GM19372 (cell line): ENCODE measurements around the gene BEST3.

Experiments
- ATAC-seq: cut with Tn5 transposase; IDR thresholded peaks from one replicate; pipeline ENCODE4 v1.9.1; 2021; ENCODE audit warnings: mild to moderate bottlenecking, low read depth, moderate library complexity; ENCODE audit not compliant: unreplicated experiment

BEST3 gene

DNA sequence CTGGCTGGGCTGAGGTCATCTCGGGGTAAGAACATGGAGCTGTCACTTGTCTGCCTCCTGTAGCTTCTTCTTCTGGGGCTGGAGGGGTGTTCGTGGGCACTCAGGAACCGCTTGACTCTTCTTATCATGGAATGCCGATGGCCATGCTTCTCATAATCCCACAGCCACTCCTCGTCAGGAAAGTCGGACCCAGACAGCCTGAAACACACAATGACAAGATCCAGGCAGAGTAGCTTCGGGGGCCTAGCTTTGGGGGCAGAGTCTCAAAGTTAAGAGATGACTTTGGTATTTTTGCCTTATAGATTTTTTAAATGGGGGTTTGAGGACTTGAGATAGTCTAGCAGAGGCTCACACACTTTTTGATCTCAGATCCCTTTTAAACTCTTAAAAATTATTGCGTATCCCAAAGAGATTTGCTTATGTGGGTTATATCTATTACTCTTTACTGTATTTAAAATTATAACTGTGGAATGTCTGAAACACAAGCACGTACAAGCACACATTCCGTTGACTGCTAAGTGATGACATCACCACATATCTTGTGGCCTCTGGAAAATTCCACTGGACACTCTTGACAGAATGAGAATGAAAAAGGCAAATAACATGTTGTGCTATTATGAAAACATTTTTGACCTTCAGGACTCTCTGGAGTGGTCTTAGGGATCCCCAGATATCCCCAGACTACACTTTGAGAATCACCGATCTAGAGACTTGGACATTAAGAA, 43.3 kb downstream of the BEST3 start:
- no peak for ATAC-seq

DNA sequence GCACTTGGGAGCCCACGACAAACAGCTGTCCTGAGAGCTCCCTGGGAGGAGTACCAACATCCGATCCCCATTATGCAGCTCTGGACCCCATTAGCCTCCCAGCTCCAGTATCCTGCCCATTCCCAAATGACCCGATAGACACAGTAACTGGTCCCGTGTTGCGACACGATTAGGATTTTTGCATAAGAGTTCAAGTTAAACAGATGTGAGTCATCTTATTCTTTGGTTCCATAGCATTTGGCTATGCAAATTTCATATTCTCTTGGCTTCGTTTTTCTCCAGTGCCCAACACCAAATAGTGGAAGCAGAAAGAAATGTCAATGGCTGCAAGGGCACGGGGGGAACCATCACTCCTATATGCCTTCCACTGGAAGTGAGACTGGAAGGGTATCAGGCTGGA, 45.4 kb downstream of the BEST3 start:
- ATAC-seq = no peak

DNA sequence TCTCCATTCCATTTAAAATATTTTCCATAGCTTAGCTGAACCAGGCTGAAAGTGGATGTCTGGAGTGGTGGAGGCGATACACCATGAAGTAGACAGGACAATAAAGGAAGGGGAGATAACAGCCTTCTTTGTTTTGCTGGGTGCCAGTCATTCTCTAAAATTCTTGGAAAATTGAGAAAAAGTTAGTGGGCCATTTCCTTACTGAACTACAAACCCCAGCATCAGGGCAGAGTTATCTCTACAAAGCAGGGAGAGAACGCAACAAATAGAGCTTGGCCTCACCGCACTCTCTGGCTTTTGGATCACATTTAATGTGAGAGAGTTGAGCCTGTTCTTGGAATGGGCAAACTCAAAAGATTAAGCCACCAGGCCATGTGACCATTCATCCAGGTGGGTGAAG, 47.2 kb downstream of the BEST3 start:
- no peak for ATAC-seq

DNA sequence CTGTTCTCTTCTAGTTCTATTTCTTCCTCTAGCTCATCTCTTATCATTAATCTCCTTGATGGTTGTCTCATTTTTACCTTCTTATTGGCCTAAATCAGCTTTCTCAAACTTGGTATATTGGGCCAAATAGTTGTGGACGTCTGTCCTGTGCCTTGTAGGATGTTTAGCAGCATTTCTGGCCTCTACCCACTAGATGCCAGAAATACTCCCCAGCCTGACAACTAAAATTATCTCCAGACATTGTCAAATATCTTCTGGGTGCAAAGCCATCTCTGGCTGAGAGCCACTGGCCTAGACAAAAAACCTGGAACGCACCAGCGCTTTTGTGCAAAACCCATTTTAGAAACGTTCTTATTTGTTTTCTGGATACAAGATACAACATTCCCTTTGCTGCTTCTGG, 49.6 kb downstream of the BEST3 start:
- ATAC-seq = no peak

DNA sequence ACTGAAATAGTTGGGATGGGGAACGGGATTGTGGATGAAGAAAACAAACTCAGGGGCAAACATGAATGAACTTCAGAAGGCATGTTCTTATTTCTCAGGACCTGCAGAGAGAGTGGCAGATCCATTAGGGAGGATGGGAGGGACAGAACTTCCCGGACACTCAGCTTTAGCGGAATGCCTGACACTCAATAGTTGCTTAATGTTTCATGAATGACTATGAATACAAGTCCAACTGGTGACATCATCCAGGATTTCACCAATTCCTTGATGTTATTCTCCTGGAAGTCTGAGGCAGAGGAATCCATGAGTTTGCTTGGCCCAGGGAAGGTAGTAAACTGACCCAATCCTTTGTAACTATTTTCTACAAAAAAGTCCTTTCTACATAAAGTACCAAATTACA, 50.6 kb downstream of the BEST3 start:
- no peak for ATAC-seq

DNA sequence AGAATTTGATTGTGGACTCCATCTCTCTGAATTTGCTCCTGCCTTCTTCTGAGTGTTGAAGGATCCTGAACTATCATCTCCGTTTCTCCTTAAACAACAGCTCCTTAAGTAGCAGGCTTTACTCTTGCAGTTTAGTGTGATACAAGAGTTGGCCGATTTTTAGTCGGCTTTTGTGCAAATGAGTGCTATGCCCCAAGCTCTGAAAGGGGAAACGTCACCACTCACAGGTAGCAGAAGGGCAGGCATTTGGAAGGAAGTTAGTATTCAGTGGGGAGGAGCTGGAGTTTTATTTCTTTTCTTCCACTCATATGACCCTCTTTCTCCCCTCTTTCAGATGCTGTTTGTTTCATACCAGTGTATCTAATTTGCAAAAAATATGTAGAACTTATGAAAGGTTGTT, 51.9 kb downstream of the BEST3 start:
- no peak for ATAC-seq

DNA sequence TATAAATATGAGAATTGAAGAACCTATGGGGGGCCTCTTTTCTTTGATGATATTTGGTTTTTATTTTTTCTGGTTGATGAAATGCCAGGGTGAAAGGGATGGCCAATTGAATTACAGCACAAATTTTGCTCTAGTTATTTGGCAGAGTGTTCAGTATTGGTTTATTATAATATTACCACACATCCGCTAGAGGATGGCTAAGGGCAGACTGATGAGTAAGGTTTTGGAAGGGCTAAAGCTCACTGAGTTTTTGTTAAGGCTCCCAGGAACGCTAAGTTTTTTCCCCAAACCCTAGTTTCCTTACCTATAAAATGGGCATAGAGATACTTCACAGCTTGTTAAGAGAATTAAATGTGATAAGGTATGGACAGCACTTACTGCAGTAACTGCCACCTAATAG, 54.1 kb downstream of the BEST3 start:
- ATAC-seq = no peak

DNA sequence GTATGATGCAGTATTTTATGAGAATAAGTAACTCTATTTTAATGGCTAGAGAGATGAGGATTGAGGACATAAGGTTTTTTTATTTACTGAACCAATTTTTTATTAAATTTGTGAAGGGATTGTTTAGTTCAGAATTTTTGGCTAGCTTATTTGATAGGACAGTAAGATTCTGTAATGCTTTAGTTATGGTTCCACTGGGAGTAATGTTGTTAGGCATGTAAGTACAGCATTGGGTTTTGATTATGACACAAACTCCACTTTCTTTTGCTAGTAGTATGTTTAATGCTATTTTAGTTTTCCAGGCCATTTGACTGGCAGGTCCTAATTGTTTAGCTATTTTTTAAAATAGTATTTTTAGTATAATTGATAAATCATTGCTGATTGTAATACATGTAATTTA, 54.6 kb downstream of the BEST3 start:
- ATAC-seq = no peak

DNA sequence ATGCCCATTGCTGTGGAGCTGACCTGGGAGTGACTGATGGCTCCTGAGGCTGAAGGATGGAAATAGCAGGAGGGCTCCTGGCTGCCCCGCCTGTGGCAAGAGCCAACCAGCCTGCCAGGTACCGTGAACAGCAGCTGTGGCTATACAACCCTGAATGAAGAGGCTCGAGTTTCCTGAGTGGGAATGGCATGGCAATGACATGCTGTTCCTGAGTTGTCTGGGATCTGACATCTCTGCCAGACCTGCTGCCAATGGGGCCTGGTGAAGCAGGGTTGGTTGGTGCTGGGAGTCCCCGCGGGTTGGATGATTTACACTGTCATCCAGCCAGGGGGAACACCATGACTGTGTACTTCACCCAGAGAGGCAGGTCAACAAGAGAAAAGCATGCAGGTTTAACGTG, 56.6 kb downstream of the BEST3 start:
- ATAC-seq = no peak

DNA sequence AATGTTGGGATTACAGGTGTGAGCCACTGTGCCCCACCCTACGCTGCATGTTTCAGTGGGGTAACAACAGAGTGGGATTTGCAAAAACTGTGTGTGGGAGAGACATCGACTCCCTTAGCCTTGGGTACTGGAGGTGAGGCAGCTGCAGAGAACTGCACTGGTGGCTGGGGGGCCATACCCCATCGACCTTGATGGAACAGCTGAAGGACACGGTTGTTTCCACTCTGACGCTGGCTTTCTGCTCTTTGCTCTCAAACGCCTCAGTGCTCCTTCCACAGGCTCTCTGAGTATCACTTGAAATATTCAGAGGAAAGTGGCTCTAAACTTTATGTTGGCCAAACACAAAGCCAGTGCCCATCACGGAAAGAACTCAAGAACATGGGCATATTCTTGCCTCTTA, 57.6 kb downstream of the BEST3 start:
- no peak for ATAC-seq

DNA sequence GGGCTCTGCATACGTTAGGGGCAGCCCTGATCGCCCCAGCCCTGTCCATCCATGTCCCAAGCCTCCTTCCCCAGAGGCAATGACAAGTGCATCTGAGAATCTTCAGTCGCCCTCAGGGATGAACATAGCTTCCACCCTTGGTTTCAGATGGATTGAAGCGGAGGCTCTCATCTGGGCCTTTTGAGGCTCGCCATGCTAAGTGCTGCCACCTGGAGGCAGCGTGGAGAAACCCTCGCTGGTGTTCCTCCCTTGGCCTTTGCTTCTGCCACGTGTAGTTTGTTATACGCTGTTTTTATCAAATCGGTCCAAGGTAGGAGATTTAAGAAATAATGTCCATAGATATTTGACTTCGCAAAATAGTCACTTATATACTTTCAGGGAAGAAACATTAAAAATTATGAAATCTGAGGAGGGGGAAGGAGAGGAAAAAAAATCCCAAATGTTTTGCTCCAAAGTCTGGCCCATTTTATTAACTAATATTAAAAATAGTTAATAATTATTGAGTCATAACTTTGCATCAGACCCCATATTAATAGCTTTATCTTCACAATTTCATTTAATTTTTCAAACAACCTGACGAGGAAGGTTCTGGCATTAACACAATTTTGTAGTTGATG, 59.6 kb downstream of the BEST3 start:
- peak; percentile 97 for ATAC-seq

DNA sequence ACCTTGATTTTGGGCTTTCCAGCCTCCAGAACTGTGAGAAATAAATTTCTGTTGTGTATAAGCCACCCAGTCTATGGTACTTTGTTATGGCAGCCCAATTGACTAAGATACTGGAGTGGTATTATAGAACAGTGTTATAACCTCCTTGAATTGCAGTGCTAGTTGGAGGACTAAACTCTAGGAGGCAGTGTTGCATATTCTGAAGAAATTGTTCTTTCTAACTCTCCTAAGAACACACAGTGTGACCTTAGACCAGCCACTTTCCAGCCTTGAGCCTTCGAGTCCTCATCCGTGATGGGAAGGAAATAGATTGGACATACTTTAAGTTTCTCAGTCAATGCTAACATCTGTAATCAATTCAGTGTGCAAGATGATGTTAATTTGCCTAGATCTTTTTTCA, 66.0 kb downstream of the BEST3 start:
- no peak for ATAC-seq

DNA sequence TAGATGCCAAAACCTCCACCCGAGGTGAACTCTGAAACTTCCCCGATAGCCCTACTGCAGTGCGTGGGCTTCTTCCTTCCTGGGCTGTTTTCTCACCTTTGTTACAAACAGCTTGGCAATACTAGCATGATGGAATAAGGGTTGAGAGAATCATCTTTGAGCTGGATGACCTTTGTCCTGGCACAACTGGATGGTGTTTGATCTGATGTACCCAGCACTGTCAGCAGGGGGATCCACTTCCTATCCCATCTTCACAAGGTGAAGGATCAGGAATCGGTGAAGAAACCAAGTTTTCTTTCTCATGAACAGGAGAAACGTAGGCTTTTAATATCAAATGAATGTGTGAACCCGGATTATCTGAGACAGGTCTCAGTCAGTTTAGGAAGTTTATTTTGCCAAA, 68.9 kb downstream of the BEST3 start:
- no peak for ATAC-seq

DNA sequence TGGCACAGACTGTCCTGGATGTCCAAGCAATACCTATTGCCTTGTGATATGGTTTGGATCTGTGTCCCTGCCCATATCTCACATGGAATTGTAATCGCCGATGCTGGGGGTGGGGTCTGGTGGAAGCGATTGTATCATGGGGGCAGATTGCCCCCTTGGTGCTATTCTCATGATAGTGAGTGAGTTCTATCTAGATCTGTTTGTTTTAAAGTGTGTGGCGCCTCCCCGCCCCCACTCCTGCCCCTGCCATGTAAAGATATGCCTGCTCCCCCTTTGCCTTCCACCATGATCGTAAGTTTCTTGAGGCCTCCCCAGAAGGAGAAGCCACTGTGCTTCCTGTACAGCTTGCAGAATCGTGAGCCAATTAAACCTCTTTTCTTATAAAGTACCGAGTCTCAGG, 71.6 kb downstream of the BEST3 start:
- ATAC-seq = no peak

DNA sequence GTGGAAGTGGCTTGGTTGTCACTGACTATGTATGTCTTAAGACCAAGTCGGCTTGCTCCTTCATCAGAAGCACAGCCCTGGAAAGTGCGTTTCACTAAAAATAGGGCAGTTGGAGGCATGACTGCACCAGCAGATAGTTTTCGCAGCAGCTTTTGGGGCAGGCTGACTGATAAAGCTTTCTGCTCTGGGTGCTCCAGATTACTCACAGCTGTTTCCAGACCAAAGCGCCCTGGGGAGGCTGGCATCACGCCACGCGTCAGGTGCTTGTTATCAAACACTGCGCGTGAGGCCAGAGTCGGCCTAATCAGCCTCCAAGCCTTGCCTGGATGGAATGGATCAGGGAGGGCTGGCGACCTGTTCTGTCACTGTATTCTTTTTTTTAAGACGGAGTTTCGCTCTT, 75.1 kb downstream of the BEST3 start:
- no peak for ATAC-seq

DNA sequence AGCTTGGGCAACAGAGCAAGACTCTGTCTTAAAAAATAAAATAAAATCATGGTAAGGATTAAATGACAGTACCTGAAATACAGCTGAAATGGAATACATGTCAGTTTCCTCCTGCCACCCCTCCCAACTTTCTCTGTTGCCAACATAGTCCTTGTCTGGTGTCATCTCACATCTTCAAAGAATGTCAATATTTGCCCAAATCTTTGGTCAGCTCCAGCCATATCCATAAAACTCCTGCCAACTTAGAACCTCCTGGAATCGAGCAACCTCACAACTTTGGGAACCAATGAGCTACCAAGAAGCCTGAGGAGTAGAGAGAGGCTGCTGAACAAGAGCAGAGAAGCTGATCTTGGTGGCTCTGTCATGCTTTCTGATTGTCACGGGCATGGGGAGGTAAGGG, 77.6 kb downstream of the BEST3 start:
- ATAC-seq = no peak

DNA sequence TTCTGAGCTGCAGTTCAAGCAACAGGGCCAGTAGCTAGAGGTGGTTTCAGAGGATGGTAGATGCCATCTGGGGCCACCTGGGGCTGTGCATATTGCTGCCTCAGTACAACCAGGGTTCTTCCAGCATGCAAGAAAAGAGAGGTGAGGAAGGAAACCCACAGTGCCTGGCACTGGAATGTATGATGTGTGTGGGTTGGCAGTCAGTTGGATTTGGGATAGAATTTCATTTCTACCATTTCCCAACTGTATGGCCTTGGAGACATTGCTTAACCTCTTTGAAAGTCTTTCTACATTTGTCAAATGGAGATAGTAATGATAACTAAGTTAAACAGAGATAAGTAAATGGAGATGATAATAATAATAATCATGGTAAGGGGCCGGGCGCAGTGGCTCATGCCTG, 78.2 kb downstream of the BEST3 start:
- no peak for ATAC-seq

DNA sequence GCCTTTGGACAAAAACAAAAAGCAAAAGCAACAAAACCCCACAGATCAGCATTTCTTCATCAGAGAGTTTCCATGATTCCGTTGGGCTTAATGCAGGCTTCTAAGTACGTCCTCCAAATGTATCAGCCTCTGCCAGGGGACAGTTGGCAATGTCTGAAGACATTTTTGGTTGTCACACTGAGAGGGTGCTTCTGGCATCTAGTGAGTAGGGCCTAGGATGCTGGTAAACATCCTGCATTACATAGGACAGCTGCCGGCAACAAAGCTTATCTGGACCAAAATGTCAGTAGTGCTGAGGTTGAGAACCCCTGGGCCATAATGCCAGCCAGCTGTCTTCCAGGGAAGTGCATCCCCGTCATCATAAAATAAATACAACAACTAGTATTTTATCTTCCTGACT, 79.0 kb downstream of the BEST3 start:
- no peak for ATAC-seq

DNA sequence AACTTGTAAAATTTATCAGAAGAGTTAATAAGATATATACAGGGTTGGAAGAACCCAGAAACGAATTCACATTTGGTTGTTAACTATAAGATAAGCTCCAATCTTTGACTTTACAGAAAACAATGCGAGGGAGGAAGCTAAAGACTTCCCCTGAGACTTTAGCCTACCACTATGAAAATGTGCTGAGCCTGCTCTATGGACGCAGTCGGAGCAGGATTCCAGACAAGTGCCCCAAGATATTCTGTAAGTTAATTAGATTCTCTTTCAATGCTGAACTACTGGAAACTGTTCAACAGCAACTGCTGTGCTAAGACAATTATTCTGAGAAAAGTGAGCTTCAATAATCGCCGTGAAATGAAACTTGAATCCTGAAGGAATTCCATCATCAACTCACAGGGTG, 80.1 kb downstream of the BEST3 start:
- no peak for ATAC-seq

DNA sequence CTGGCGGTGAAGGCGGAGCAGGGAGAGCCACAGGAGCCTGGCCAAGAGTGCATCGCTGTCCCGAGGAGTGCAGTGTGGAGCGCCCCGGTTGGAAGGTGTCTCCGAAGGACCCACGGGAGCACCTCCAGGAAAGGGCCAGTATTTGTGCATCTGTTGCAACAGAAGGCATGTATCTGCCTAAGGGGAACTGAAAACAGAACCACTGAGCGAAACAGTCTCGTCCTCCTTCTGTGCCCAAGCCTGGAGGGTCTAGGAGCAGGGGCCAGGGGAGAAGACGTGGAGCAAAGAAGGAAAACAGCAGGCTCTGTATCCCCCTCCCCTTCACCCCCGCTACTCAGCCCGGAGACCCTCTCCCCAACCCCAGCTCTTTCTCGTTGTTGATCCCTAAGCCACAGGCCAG, 83.1 kb downstream of the BEST3 start:
- ATAC-seq = no peak

DNA sequence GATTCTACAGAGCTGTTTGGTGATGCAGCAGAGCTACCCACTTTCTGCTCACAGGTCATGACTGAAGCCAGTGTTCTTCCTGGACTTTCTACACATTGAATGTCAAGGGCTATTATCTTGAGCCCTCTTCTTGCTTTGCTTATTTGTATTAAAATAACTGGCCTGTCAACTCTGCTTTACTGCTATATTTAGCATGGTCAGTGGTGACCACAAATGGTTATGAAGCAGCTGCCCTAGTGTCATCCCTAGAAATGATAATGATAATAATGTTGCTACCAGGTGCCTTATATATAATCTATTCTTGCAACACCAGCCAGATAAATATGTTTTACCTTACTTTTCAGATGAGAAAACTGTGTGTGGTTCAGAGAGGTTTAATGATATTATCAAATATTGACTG, 85.8 kb downstream of the BEST3 start:
- ATAC-seq = no peak

DNA sequence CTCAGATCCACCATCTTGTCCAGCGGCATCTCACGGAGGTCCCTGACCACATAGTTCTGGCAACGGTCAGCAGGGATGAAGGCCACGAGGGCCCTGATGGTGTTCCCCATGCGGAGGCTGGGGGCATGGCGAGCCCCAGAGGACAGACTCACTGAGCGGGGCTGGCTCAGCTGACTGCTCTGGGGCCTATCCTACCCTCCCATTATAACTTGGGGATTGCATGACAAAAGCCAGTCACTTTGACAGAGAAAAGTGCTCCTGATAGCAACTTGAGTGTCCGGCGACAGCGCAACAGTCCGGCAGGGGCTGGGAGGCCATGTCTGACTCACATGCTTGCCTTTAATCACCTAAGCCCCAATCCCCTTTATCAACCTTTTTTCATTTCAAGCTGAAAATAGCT, 88.4 kb downstream of the BEST3 start, which contains the start of gene LRRC10:
TSS of gene LRRC10 (minus strand) at position 179 of the 400 bp plus-strand sequence. CDS start at position 110, 69 bp downstream.
- ATAC-seq = no peak
